ENCODE data around the gene DDI2. TPM values are rescaled to one million over a fixed set of nuclear protein-coding genes. Genes with fewer than 3 reads are reported as not detected.

DDI2 gene
- total and polyA plus RNA-seq, 2 donors (not counting 3 experiments of a cell fraction or from before 2014, with no cell fraction given): 5.4 to 35.2 TPM

DNA sequence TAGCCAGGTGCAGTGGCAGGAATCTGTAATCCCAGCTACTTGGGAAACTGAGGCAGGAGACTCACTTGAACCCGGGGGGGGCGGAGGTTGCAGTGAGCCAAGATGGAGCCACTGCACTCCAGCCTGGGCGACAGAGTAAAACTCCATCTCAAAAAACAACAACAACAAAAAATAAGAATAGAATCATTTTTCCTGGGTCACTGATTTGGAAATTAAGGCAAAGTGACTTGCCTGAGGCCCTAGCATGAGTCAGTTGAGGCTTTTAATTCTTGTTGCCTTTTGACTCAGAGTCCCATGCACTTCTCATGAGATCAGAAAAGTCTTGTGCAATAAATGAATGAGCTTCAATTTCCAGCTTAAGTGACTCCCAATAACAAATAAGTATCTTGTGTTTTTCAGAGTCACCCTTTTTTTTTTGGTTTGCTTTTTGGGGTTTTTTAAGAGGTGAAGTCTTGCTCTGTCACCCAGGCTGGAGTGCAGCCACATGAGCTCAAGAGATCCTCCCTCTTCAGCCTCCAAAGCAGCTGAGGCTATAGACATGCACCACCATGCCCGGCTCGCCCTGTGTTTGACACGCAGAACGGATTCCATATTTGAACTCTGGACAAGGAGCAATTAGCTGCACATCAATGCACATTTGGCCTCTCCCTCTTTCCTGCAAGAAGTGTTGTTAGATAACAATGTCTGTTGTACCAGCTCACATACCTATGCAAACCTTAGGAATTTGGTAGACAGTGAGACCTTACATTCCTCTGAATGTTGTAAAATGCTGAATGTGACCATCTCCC lies 63.5 kb downstream of the DDI2 start:
- POLR2A ChIA-PET: no interaction called here
- Histone ChIP-seq H3K4me1 (ENCODE audit: control insufficient read depth, extremely low read depth, insufficient read depth, low read length) (peaks cover 7% of the 10 kb centered on the region), H2AFZ (ENCODE audit: low read depth, low read length) (no peak overlapping the region), H3K9ac (replicated peaks; ENCODE audit: extremely low read depth, insufficient read depth, low read length) (no peak overlapping the region), H3K4me2 (ENCODE audit: insufficient read depth, low read length) (no peak overlapping the region), H3K79me2 (ENCODE audit: control insufficient read depth, insufficient read depth, low read length) (peaks cover 17% of the 10 kb centered on the region), H3K36me3 (ENCODE audit: control insufficient read depth in 2 of 2, extremely low read depth in 1 of 2, insufficient read depth in 2 of 2, low read length in 2 of 2) (no peaks in the 10 kb centered on the region), H3K9me1 (replicated peaks; ENCODE audit: control insufficient read depth, extremely low read depth, insufficient read depth, low read length) (no peaks in the 10 kb centered on the region), H3K27me3 (ENCODE audit: control insufficient read depth in 2 of 2, insufficient read depth in 2 of 2, low read length in 2 of 2) (no peaks in the 10 kb centered on the region), H4K20me1 (replicated peaks; ENCODE audit: control insufficient read depth, extremely low read depth, insufficient read depth, low read length) (no peaks in the 10 kb centered on the region), H3K4me3 (replicated peaks in 1 of 3; ENCODE audit: insufficient read depth in 1 of 3, low read depth in 1 of 3, low read length in 3 of 3) (no peak overlapping the region), H3K9me3 (replicated peaks; ENCODE audit: control insufficient read depth, insufficient read depth, low read length) (no peaks in the 10 kb centered on the region), H3K27ac (ENCODE audit: insufficient read depth, low read depth, low read length) (no peak overlapping the region)
- FAIRE-seq (peak; percentile 46), DNase-seq (ENCODE audit: low read depth, low spot score) (no peak)
- intact Hi-C loops (cut with micrococcal nuclease) (no loop called here), dilution Hi-C loops (cut with MboI; ENCODE audit: extremely low pct_ligation_motif_present, low sequenced_read_pairs) (no loop called here)
- TF ChIP-seq POLR2A (IDR thresholded peaks at IDR 0.05; ENCODE audit: low read depth, low read length) (no peak), JUN (IDR thresholded peaks at IDR 0.05; ENCODE audit: borderline replicate concordance, insufficient read depth, insufficient read length, low read depth) (no peak), GATA2 (IDR thresholded peaks at IDR 0.05; ENCODE audit: insufficient read depth, insufficient read length, low read depth, low read length) (no peak), MAX (IDR thresholded peaks at IDR 0.05; ENCODE audit: insufficient read depth, insufficient read length) (no peak), MYC (IDR thresholded peaks at IDR 0.05; ENCODE audit: low read depth, low read length) (no peak), CTCF (IDR thresholded peaks at IDR 0.05; ENCODE audit: extremely low read depth in 1 of 2, insufficient read depth in 1 of 2, low read depth in 1 of 2, low read length in 2 of 2) (no peak)
- CTCF ChIA-PET: interaction anchor here (0.9 to 1.4 kb wide), 2 partner anchors 16 to 27 kb away, joined by 3 to 4 read pairs; no protein-coding TSS in a partner anchor
- BruUV-seq (replicated peaks): no TSS peak
